NCI-H2081 (cell line): ENCODE results near the gene KIF5B.
"Not testable (repeated sequence)": the region's sequence is repeated elsewhere in the genome, so short reads cannot be mapped to it uniquely, and the experiment has no call there.

Experiments
- DNase-seq, 2 experiments: peaks; one replicate each; lab custom pipeline; 2025; lab: John Stamatoyannopoulos, UW

The KIF5B gene

GRCh38 chr10:32059472-32059871 is 3.2 kb upstream of the KIF5B start:
- DNase-seq: no peak

- DNase-seq: no peak
Observed at GRCh38 chr10:32057036-32057372, 779 bp upstream of the KIF5B start.

GRCh38 chr10:32055478-32056135 is 618 bp downstream of the KIF5B start:
- peak; percentile 31 to 63 for DNase-seq

GRCh38 chr10:32054094-32054493 is 2.1 kb downstream of the KIF5B start:
- peak; percentile 0 to 36 for DNase-seq

GRCh38 chr10:32053392-32053791 is 2.8 kb downstream of the KIF5B start:
- DNase-seq: not testable (repeated sequence)

- no peak for DNase-seq
Observed at GRCh38 chr10:32051926-32052325, 4.3 kb downstream of the KIF5B start.

GRCh38 chr10:32050177-32050576 is 6.0 kb downstream of the KIF5B start:
- DNase-seq: no peak

- no peak for DNase-seq
Observed at GRCh38 chr10:32049113-32049512, 7.1 kb downstream of the KIF5B start.

GRCh38 chr10:32048282-32048681 is 7.9 kb downstream of the KIF5B start:
- no peak for DNase-seq

GRCh38 chr10:32047881-32048280 is 8.3 kb downstream of the KIF5B start:
- DNase-seq: no peak

GRCh38 chr10:32046151-32046550 is 10.1 kb downstream of the KIF5B start:
- DNase-seq: no peak

GRCh38 chr10:32042730-32043129 is 13.5 kb downstream of the KIF5B start:
- not testable (repeated sequence) for DNase-seq

GRCh38 chr10:32041290-32042028 is 14.8 kb downstream of the KIF5B start:
- no peak for DNase-seq

- no peak for DNase-seq
Observed at GRCh38 chr10:32039734-32040133, 16.5 kb downstream of the KIF5B start.

- DNase-seq: no peak
Observed at GRCh38 chr10:32038777-32039176, 17.4 kb downstream of the KIF5B start.

- no peak for DNase-seq
Observed at GRCh38 chr10:32036922-32037321, 19.3 kb downstream of the KIF5B start.

GRCh38 chr10:32035038-32035437 is 21.2 kb downstream of the KIF5B start:
- DNase-seq: no peak

GRCh38 chr10:32033171-32033570 is 23.1 kb downstream of the KIF5B start:
- no peak for DNase-seq

GRCh38 chr10:32031920-32032319 is 24.3 kb downstream of the KIF5B start:
- DNase-seq: no peak

GRCh38 chr10:32031424-32031823 is 24.8 kb downstream of the KIF5B start:
- DNase-seq: no peak

- DNase-seq: no peak
Observed at GRCh38 chr10:32028710-32029109, 27.5 kb downstream of the KIF5B start.

- DNase-seq: no peak
Observed at GRCh38 chr10:32023264-32023663, 33.0 kb downstream of the KIF5B start.

GRCh38 chr10:32017044-32017443 is 39.2 kb downstream of the KIF5B start:
- DNase-seq: no peak

GRCh38 chr10:32015386-32015785 is 40.8 kb downstream of the KIF5B start:
- no peak for DNase-seq
